ENCODE results near the gene RFT1.

- TF ChIP-seq TAF1 (IDR thresholded peaks at IDR 0.05; ENCODE audit: low read depth, low read length): no peak
- no peak for TF ChIP-seq POLR2AphosphoS5 (IDR thresholded peaks at IDR 0.05; ENCODE audit: low read depth, low read length)
- no peak for TF ChIP-seq POLR2A (IDR thresholded peaks at IDR 0.05; ENCODE audit: low read depth, low read length)
- no peak for TF ChIP-seq POU2F2 (IDR thresholded peaks at IDR 0.05; ENCODE audit: low read depth, low read length)
- TF ChIP-seq SPI1 (IDR thresholded peaks at IDR 0.05; ENCODE audit: low read depth, low read length): no peak
These were observed 85.9 kb downstream of the RFT1 start for GRCh38 chr3:53044371-53044710.
